Frontal cortex (tissue), 4 donors: Measurements from ENCODE around the gene SURF4. TPM values are rescaled to one million over a fixed set of nuclear protein-coding genes. Genes with fewer than 3 reads are reported as not detected.
"Not testable (repeated sequence)": the region's sequence is repeated elsewhere in the genome, so short reads cannot be mapped to it uniquely, and the experiment has no call there.

Source experiments
- DNase-seq, 2 donors: peaks; one replicate each; pipeline ENCODE4 v3.0.0; 2012; ENCODE audit warnings: low spot score in 2 of 2
- FAIRE-seq: peaks from 2 replicates; lab custom pipeline; 2012; peaks lifted over from hg19 to GRCh38; lab: Jason Lieb, UNC
- total RNA-seq: library from RNA; depleted of rRNA; stranded (reverse); fragments of >200 nt; gene quantifications from one replicate; pipeline ENCODE4 v1.2.3, GENCODE V29; 2014
- donor health status: control.
- donor health status: control.
- donor health status: control.

Gene SURF4
- total RNA-seq, 1 donor from 2014 or later = 91.3 TPM

DNA sequence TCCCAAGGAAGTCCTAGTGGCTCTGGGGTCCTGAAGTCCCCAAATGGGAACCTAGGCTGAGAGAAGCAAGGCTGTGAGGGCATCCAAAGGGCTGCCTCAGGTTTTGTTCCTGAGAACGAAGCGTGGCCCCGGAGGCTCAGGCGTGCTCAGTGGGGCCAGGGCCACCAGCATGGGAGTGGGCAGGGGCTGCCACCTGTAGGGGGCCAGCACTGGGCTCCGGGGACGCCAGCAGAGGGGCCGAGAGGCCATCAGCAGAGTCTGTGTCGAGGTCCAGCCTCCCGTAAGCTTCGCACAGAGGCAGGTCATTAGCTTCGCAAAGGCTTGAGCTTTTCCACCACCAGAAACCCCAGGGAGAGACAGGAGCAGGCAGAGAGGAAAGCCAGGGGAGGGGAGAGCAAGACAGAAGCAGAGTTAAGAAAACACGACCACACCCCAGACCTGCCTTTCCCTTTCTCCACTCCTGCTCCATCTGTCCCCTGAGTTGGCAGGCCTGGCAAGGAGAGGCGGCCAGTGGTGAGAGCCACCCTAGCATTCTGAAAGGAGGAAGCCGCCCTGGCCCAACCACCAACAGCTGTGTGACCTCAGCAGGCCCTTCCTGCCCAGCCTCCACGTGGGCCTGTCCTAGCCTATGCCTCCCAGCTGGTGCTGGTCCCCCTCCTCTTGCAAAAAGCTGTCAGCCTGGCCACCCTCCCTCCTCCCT lies 34.3 kb downstream of the SURF4 start:
- FAIRE-seq (no peak), DNase-seq (no peak)

DNA sequence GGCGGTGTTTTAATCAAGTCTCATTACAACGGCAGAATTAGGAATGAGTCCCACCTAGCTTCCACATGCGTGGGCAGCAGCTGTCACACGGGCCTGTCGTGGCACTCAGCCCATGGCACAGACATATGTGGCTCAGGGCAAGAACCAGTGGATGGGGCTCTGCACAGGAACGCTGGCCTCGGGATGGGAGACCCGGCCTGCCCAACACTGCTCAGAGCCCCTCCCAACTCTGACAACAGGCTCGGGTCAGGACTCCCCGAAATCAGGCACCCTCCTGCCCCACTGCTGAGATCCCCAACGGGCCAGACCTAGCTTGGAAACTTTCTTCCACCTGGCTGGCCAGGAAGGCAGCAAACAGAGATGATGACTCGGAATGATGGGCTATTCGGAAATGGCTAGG lies 34.9 kb downstream of the SURF4 start:
- DNase-seq (no peak), FAIRE-seq (no peak)

DNA sequence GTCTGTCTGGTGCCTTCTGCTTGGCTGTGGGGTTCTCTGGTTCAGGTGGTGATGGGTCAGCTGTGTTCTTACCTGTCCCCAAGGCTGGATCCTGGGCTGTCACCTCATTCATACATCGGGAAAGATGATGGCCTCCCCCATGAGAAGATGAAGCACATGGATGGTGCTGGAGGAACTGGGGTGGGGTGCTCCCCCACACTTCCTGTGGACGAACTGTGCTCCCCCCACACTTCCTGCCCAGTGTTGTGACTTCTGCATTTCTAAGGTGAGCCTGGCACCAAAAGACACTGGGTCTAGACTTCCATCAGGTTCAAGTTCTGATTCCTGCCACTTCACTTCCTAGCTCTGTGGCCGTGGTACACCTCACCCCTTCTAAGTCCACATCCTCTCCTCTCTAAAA lies 35.6 kb downstream of the SURF4 start:
- DNase-seq = no peak
- FAIRE-seq = no peak

DNA sequence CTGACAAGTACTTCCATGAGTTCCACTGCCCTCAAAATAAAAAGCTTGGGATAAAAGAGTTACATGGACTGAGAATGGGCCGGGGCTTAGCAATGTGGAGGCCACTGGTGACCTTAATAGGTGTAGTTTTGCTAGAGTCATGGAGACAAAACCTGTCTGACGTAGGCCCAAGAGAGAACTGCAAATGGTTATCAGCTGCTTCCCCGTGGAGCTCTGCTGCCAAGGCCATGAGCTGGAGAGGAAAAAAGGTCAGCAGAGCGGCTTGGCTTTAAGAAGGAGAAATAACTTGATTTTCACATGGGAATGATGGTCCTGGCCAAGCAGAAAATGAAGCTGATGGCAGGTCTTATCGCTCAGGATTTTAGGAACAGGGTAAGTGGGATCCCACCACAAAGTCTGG lies 36.2 kb downstream of the SURF4 start:
- DNase-seq (no peak), FAIRE-seq (no peak)

DNA sequence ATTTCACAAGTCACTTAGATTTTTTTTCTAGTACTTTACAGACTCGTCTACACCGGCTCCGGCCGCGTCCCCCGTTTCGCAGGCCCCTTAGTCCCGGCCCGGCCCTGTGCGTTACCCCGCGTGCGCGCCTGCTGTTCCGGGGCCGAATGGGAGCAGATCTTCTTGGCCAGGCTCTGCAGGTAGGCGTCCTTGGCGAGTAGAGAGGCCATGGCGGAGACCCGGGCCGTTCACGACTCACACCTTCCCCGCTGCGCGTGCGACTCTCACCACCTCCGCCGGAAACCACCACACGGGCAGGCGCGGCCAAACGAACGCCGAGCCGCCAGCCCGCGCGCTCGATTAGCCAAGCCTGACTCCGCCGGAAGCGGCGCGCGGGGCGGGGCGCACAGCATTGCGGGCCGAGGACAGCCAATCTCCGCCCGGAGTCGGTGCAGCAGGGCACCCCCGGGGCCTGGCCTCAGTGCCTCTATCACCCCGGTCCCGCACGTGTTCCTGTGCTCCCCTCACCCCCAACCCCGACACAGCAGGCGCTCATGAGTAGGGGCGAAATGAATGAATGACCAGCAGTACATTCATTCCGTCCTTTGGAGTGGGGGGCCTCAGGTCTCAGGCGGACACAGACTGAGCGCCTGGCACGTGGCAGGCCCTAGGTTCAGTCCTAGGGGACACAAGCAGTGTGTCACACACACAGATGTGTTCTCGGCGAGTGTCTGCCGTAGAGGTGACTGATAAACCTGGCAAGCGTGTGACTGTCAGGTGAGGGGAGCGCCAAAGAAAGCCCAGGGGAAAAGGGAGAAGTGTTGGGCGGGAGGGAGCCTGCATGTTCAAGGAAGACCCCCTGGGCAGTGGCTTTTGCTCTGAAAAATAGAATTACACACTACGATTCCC lies 39.7 kb downstream of the SURF4 start, which contains the start of gene SURF6:
Gene SURF6 (minus strand): TSS at position 265 of the 888 bp plus-strand sequence. CDS start 56 bp downstream, at position 209.
- FAIRE-seq (no peak), DNase-seq (peak; percentile 89 to 93)

DNA sequence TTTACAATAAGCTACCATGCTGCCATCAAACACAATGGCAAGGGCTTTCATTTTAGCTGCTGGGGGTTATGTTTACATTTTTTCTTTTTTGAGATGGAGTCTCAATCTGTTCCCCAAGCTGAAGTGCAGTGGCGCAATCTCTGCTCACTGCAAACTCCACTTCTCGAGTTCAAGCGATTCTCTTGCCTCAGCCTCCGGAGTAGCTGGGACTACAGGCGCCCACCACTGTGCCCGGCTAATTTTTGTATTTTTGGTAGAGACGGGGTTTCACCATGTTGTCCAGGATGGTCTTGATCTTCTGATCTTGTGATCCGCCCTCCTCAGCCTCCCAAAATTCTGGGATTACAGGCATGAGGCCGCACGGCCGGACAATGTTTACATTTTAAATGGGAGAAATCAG lies 41.0 kb downstream of the SURF4 start:
- not testable (repeated sequence) for FAIRE-seq, DNase-seq

DNA sequence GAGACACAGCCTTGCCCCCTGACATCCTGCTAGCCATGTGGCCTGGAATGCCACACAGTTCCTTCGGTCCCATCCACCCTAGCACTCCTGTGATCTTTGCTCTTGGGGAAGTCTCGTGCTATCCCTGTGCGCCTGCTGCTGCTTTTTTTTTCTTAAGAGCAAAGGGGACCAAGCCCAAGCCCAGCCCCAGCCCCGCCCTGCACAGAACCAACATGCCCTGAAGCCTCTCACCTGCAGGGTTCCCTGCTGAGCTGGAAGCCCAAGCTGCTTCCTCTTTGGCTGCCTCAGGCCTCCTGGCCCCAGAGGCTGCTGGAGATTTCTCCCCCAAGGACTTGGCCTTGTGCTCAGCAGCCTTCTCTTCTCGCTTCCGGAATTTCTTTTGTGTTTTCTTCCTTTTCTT lies 41.7 kb downstream of the SURF4 start:
- no peak for DNase-seq
- FAIRE-seq = no peak

DNA sequence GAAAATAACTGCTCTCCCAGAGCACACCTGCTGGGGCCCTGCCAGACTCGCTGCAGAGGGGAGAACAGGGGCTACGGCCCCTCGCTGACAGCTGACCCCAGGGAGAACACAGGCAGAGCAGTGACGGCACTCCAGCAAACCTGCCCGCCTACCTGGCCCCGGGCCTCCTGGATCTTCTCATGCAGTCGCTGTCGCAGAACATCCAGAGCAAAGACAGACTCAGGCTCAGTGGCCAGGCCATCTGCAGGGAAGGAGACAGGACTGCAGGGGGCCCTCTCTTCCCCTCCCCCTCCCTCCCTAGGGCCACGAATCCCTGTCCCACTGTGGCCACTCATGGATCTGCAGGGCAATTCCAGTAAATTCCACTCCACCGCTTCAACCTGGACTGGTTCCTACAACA lies 42.3 kb downstream of the SURF4 start:
- no peak for FAIRE-seq
- no peak for DNase-seq

DNA sequence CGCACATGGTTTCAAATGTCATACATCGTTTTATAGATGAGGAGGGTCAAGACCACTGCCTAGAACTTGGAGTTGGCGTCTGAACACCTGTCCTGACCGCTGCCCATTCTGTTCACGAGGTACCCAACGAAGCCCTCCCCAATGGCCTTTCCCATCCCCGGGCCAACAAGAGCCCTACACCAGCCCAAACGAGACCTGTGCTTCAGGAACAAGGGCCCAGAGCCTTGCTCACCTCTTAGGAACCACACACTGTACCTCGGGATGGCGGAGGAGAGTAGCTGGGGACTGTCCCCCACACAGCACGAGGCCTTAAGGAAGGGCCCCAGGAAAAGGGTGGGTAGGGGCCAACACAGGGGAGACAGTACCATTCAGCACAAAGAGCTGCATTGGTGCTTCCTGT lies 42.8 kb downstream of the SURF4 start:
- DNase-seq = no peak

DNA sequence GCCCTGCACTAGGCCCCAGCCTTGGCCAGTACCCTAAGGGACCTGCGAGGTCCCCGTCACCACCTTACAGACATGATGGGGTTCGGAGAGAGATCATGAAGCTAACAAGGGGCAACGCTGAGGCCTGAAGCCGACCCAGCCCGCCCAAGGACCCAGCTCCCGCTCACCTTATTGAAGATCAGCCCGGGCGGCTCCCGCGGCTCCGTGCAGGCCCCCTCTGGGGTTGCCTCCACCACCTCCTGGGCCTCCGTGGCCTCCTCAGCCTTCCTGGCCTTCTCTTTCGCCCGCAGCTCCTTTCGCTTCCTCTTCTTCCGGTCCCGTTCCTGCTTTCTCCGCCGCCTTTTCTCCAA lies 43.5 kb downstream of the SURF4 start:
- DNase-seq = no peak
- no peak for FAIRE-seq

More for the DNA sequence above, 42.8 kb downstream of the SURF4 start:
- FAIRE-seq = no peak

DNA sequence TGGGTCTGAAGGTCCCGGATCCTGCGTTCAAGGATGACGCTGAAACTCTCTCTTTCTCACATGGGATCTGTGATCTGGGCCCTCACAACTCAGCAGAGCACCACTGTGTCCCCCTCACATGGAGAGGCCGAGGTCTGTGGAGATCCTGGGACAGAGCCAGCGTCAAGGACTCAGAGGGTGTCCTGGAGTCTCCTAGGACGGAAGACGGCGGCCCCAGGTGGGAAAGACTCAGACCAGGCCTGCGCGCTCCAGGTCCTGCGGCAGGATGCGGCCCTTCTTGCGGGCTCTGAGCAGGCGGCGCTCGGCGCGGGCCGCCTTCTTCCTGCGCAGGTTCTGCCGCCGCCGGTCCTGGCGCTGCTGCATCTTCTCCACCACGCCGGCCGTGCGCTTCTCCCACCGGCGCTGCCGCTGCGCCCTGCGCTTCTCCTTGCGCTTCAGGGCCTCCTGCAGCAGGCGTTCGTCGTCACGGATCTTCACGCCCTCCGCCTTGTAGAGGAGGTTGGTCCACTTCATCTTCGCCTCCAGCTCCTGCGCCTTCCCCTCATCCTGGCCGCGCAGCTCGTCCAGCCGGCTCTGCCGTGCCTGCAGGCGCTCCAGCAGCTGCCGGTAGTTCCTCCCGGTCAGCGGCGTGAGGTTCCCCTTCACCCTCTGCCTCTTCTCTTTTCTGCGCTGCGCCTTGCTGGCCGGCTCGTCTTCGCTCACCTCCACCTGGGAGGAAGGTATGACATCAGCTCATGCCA lies 44.0 kb downstream of the SURF4 start:
- FAIRE-seq = no peak
- no peak for DNase-seq

DNA sequence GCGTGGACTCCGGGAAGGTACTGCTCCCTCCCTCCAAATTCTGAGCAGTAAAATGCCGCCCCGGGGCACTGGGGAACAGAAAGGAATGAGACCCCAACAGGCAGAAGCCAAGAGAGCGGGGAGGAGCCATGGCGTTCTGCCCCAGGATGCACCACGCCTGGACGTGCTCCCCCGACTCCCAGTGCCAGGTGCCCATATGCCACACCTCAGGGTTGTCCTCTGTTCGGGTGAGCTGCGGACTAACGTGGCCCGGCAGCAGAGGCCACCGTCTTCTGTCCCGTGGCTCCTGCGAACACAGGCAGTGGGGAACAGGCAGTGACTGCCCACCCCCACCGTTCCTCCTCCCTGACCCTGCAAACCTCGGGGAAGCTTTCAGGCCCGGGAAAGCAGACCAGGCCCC lies 44.6 kb downstream of the SURF4 start:
- FAIRE-seq = no peak
- DNase-seq = no peak

DNA sequence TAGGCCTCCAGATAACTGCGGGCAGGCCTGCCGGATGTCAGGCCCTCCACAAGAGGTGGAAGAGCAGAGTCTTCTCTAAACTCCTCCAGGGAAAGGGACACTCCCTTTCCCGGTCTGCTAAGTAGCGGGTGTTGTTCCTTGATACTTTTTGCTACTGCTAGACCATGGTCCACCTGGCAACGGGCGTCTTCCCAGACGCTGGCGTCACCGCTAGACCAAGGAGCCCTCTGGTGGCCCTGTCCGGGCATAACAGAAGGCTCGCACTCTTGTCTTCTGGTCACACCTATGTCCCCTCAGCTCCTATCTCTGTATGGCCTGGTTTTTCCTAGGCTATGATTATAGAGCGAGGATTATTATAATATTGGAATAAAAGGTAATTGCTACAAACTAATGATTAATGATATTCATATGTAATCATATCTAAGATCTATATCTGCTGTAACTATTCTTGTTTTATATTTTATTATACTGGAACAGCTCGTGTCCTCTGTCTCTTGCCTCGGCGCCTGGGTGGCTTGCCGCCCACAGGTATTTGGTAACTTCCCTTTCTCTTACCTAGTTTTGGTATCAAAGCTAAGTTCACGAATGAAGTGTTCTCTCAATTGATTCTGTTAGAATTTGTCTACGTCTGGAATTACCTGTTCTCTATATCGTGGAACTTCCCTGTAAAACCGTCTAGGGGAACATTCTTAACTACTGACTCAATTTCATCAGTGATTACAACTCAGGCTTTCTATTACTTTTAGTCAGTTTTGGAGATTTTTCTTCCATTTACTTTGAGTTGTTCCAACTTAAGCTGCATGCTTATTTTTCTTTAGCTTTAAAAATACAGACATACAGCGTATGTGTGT lies 46.3 kb downstream of the SURF4 start:
- FAIRE-seq, DNase-seq: not testable (repeated sequence)

DNA sequence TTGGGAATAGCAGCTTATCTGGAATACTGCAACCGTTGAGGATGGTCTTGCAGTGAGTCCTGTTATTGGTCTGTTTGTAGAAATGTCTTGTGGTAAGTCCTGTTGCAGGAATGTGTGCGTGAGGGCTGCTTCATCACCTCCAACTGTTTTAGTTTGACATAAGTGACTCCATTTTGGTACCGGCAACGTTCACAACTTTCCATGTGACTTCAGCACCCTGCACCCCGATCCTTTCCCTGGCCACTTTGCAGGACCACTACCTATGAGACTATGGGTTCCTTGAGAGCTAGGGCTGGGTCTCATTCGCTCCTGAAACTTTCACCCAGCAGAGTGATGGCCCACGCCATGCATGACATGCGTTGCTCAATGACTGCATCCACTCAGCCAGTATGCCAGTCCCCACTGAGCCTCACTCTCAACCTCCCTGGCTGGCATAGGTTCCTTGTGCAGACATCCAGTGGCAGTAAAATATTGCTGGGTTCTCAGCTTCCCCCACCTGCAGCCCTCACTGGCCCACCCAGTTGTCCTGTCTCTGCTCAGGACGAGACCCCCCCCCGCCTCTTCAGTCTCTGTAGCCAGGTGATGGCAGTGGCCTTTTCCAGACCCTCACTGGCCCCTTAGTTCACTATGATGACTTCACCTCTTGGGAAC lies 47.9 kb downstream of the SURF4 start:
- FAIRE-seq (no peak), DNase-seq (no peak)

DNA sequence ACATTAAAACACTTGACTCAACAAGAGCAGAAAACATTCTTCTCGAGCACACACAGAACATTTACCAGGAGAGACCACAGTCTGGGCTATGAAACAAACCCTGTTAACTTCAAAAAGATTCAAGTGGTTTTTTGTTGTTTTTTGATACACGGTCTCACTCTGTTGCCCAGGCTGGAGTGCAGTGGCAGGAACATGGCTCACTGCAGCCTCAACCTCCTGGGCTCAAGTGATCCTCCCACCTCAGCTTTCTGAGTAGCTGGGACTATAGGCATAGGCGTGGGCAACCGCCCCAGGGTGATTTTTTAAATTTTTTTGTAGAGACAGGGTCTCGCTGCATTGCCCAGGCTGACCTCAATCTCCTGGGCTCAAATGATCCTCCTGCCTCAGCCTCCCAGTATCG lies 48.8 kb downstream of the SURF4 start:
- DNase-seq = not testable (repeated sequence)

DNA sequence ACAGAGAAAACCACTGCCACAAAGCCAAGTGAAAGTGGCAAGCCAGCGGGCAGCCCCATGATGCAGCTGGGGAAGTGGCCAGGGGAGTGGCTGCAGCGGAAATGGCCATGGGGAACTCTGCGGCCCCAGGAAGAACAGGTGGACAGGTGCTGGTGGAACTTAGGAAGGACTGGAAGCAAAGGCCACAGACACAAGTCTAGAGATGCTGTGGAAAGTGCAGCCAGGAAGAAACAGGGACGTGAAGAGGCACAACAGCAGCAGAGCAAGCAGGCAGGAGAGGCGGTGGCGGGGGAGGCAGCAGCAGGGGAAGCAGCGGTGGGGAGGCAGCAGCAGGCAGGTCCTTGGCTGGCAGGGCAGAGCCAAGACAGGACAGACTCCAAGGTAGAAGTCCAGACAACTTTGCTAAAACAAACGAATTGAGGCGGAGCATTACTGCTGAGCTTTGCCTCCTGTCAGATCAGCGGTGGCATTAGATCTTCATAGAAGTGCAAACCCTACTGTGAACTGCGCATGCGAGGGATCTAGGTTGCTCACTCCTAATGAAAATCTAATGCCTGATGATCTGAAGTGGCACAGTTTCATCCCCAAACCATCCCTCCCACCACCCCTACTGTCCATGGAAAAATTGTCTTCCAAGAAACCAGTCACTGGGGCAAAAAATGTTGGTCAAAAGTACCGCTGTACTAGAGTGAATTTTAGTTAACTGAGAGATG lies 51.7 kb downstream of the SURF4 start:
- FAIRE-seq = no peak
- no peak for DNase-seq

More for the DNA sequence above, 48.8 kb downstream of the SURF4 start:
- not testable (repeated sequence) for FAIRE-seq

DNA sequence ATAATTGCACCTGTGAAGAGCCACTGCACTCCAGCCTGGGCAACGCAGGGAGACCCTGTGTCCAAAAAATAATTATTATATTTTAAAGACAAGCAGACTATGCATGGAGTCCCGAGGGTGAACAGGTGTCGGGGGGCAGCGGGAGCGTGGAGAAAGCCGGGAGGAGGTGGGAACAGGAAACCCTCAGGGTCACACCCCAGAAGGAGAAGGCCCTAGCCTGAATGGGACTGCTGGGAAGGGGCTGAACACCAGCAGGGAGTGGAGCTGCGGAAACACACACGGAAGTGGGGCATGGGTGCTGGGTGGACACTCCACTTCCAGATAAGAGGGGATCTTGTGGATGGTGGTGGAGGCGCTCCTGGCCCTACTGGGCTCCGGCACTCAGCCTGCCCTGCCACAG lies 52.6 kb downstream of the SURF4 start:
- DNase-seq = no peak
- no peak for FAIRE-seq

DNA sequence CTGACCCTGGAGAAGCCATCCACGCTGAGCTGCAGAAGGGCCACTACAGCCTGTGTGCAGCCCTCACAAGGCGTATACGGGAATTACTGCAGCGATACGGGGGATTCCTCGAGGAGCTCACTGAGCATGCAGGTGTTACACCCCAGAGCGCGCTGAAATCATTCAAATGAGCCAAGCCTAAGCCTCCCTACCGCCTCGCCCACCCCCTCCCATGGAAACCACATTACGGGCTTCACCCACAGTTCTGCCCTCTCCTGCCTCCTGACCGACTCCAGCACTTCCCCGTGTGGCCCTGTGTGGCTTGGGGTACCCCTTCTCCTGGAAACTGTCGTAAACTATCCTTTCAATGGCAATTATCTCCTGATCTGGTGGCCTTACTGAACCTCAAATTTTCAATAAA lies 53.2 kb downstream of the SURF4 start:
- FAIRE-seq (no peak), DNase-seq (no peak)
